GM21447 (cell line): ENCODE data around the gene FYB1.

Source experiments
- ATAC-seq: cut with Tn5 transposase; IDR thresholded peaks from one replicate; pipeline ENCODE4 v1.9.1; 2021; ENCODE audit not compliant: unreplicated experiment

The FYB1 gene

GRCh38 chr5:39059064-39059463 lies 160.3 kb downstream of the FYB1 start:
- no peak for ATAC-seq

- ATAC-seq = peak; percentile 90
Observed at GRCh38 chr5:39058178-39058921, 161.0 kb downstream of the FYB1 start.

- peak; percentile 57 for ATAC-seq
Observed at GRCh38 chr5:39057734-39058133, 161.6 kb downstream of the FYB1 start.

- ATAC-seq = no peak
Observed at GRCh38 chr5:39055768-39056398, 163.5 kb downstream of the FYB1 start.
